Esophagus squamous epithelium (tissue), 4 donors: ENCODE results near the gene NEK7.

Source experiments
- CTCF ChIP-seq, 6 experiments: fragments of 450-650 bp in 4 of 6; fragments of 200-600 bp in 2 of 6; sonication (generic) in 2 of 6; IDR thresholded peaks; one replicate each; pipeline ENCODE4 v1.5.1; 2016 to 2019; ENCODE audit warnings: antibody characterized with exemption in 6 of 6, mild to moderate bottlenecking in 4 of 6, moderate library complexity in 4 of 6
- POLR2A ChIP-seq, 4 donors: fragments of 450-650 bp; IDR thresholded peaks; one replicate each; pipeline ENCODE4 v1.6.1; 2017; ENCODE audit warnings: antibody characterized with exemption in 4 of 4, mild to moderate bottlenecking in 4 of 4, moderate library complexity in 3 of 4

DNA sequence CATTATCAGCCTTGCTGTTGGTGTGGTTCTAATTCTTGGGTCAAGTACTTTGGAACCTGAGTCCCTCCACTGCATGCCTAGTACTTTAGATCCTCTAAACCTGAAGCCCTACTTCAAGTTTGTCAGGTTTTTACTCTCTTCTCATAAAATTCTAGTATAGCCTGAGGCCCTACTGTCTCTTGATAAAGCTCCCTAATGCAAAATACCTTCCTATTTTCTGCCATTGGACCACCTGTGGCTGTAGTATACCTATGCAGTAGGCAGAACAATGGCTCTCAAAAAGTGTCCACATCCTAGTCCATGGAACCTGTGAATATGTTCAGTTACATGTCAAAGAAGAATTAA is 47.5 kb upstream of the NEK7 start:
- no peak for TF ChIP-seq POLR2A (IDR thresholded peaks at IDR 0.05)
- TF ChIP-seq CTCF (IDR thresholded peaks at IDR 0.05), result no peak
